Anterior cingulate cortex (tissue), 58 donors: Measurements from ENCODE around the gene COQ8A.
"Not testable (repeated sequence)": the region's sequence is repeated elsewhere in the genome, so short reads cannot be mapped to it uniquely, and the experiment has no call there.

Source experiments
- DNase-seq, 58 donors: peaks; one replicate each; lab custom pipeline; 2025; lab: John Stamatoyannopoulos, UW

COQ8A gene

GRCh38 chr1:226950871-226951270 lies 10.8 kb downstream of the COQ8A start:
- DNase-seq, result no peak

- no peak for DNase-seq
These were observed 11.4 kb downstream of the COQ8A start for GRCh38 chr1:226951286-226952117.

- no peak for DNase-seq
These were observed 12.0 kb downstream of the COQ8A start for GRCh38 chr1:226952118-226952441.

- DNase-seq, result no peak
These were observed 13.2 kb downstream of the COQ8A start for GRCh38 chr1:226953175-226953800.

GRCh38 chr1:226954337-226954736 lies 14.2 kb downstream of the COQ8A start:
- no peak for DNase-seq

- DNase-seq, result no peak
These were observed 14.7 kb downstream of the COQ8A start for GRCh38 chr1:226954777-226955176.

GRCh38 chr1:226955857-226956256 lies 15.8 kb downstream of the COQ8A start:
- not testable (repeated sequence) for DNase-seq

- DNase-seq, result no peak
These were observed 17.0 kb downstream of the COQ8A start for GRCh38 chr1:226956942-226957713.

- no peak for DNase-seq
These were observed 17.6 kb downstream of the COQ8A start for GRCh38 chr1:226957714-226958113.

- DNase-seq, result no peak
These were observed 18.2 kb downstream of the COQ8A start for GRCh38 chr1:226958300-226958699.

GRCh38 chr1:226960256-226960655 lies 20.2 kb downstream of the COQ8A start:
- no peak for DNase-seq

- no peak for DNase-seq
These were observed 21.1 kb downstream of the COQ8A start for GRCh38 chr1:226960944-226961765.

- no peak for DNase-seq
These were observed 22.6 kb downstream of the COQ8A start for GRCh38 chr1:226962421-226963391.

GRCh38 chr1:226964068-226964425 lies 24.0 kb downstream of the COQ8A start:
- DNase-seq, result no peak

- DNase-seq, result no peak
These were observed 24.8 kb downstream of the COQ8A start for GRCh38 chr1:226964611-226965486.

GRCh38 chr1:226965581-226966440 lies 25.7 kb downstream of the COQ8A start:
- DNase-seq, result no peak

GRCh38 chr1:226966683-226967082 lies 26.6 kb downstream of the COQ8A start:
- no peak for DNase-seq
